GM19467 (cell line): Measurements from ENCODE around the gene HEATR9.
"Not testable (repeated sequence)": the region's sequence is repeated elsewhere in the genome, so short reads cannot be mapped to it uniquely, and the experiment has no call there.

Source experiments
- ATAC-seq: cut with Tn5 transposase; IDR thresholded peaks from one replicate; pipeline ENCODE4 v1.9.1; 2021; ENCODE audit warnings: mild to moderate bottlenecking, moderate library complexity; ENCODE audit not compliant: unreplicated experiment

Gene HEATR9

GRCh38 chr17:35868737-35869136 lies at the start of gene HEATR9:
Gene HEATR9 (minus strand): TSS chr17:35868891. CDS start chr17:35868742, 149 bp downstream.
- ATAC-seq, result no peak

DNA sequence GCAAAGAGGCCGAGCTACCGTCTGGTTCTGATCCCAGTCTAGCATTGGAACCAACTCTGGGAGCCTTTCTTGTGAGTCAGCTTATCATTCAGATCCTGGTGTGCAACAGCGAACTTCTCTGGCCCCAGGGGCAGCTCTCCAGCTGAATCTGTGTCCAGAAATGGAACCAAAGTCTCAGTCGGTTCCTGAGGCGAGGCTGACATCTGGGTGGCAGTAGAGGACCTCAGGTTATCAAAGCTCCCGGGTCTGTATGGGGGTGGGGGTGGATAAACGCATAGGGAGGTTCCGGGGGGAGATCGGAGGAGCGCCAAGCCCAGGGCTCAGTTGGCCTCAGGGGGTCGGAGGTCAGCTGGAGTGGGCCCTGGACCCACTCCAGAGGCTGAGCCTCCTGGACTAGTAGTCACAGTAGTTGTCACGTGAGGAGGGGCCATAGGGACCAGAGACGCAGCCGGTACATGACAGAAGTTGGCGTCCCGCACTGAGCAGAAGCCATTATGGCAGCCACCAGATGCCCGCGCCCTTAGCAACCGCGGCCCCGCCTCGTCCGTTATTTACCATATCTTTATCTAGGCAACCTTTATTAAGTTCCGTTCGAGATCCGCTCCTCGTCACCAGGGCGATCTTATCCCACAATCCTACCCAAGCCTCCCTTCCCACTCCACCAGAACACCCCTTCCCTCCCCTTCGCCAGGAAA lies 49.0 kb upstream of the HEATR9 start:
- no peak for ATAC-seq

DNA sequence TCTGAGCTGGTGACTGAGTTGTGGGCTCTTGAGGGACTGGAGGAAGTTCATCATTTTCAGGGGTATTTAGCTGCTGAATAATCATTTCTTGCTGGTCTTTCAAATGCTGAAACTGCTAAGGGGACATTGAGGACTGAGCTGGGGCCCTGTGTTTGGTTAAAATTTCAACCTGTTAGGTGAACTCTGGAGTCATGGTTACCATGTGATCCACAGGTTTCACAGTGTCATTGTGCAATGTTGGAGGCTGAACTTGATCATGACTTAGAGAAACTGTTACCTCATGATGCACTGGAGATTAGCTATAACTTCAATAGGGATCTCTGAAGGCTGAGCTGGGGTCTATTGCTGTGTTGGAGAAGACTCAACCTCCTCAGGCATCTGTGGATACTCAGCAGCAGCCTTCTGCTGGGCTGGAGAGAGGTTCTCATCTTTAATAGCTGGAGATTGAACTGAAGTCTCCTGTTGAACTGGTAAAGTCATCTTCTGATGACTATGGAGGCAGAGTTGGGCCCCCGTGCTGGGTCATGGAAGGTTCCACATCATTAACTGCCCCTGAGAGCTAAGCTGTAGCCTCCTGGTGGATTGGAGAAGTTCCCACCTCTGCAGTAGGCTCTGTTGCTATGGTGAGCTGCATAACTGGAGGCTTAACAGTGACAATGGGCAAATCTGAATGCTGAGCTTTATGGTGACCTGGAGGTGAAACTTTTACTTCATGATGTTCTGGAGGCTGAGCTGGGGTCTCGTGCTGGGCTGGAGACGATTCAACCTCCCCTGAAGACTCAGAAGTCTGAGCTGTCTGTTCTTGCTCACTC lies 46.7 kb upstream of the HEATR9 start:
- no peak for ATAC-seq

DNA sequence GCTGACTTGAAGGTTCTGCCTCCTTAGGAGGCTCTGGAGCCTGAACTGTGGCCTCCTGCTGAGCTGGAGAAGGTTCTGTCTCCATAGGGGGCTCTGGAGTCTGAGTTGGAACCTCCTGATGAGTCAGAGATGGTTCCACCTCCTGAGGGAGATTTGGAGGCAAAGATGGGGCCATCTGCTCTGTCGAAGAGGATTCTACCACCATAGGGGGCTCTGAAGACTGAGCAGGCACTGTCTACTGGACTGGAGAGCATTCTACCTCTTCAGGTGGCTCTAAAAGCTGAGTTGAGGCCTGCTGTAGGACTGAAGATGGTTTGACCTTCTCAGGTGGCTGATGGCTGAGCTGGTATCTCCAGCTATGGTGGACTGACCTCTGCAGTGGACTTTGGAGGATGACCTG lies 45.7 kb upstream of the HEATR9 start:
- ATAC-seq, result no peak

DNA sequence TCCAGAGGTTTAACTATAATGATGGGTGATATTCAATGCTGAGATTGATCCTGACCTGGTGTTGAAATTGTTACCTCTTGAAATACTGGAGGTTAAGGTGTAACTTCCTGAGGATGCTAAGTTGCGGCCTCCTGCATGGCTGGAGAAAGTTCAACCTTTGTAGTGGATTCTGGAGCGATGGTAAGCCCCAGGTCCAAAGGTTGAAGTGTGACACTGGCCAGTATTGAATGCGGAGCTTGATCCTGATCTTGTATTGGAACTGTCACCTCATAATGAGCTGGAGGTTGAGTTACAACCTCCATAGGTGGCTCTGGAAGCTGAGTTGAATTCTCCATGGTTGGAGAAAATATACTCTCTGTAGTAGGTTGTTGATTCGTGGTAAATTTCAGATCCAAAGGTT lies 44.9 kb upstream of the HEATR9 start:
- no peak for ATAC-seq

- ATAC-seq, result no peak
These were observed 44.3 kb upstream of the HEATR9 start for GRCh38 chr17:35912942-35913341.

DNA sequence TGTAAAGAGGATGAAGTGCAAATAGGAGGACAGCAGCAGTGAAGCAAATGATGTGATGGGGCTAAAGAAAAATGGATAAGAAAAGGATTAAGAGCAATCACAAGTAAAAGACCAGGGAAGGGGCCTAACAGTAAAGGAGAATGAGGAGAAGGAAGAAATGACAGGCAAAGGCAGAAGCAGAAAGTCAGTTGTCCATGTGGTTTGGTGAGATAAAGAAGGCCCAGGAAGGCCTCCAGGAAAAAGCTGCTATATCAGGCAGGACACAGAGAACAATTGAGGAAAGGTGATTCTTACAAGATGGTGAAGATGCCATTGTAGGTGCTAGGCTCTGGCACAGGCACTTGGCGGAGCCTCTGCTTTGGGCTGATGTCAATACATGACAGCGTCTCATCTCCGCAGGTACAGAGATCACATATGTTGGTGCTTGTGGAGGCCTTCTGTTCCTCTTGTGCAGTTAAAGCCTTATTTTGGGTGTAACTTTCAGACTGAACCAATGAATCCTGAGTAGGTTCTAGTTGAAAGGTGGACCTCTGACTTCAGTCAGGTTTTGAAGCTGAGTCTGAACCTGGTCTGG lies 43.7 kb upstream of the HEATR9 start:
- no peak for ATAC-seq

GRCh38 chr17:35909408-35909807 lies 40.7 kb upstream of the HEATR9 start:
- no peak for ATAC-seq

DNA sequence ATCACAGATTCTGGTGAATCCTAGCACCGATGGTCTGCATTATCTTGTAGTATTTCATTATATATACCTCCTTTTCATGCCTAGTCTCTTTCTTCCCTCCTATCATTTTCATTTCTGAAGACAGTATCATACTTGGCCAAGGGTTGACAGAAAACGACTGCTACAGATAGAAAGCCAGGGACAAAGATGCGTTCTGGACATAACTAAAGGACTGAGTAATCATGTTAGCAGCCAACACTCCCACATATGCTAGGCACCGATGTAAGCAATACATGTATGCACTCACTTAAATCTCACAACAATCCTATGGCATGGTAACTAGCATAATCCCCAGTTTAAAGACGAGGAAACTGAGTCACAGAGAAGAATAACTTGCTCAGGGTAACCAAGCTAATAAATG lies 39.0 kb upstream of the HEATR9 start:
- no peak for ATAC-seq

DNA sequence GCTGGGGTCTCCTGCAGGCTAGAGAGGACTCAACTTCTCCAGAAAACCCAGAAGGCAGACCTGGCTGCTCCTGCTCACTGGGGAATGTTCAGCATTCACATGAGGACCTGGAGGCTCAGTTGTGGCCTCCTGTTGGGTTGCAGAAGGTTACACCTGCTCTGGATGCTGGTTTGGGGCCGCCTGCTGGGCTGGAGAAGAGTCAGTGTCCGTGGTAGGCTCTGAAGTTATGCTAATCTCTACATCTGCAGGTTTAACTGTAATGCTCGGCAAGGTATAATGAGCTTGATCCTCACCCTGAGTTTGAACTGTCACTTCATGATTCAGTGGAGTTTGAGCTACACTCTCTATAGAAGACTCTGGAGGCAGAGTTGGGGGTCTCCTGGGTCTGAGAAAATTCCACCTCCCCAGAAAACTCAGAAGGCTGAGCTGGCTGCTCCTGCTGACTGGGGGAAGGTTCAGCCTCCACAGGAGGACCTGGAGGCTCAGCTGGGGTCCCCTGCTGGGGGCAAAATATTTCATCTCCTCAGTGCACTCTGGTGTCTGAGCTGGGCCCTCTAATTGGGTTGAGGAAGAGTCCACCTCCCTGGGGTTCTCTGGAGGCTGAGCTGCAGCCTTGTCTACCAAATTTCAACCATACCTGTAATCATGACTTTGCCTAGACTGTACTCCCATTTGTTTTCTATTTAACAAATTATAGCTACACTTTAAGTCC lies 38.4 kb upstream of the HEATR9 start:
- no peak for ATAC-seq

- no peak for ATAC-seq
These were observed 37.7 kb upstream of the HEATR9 start for GRCh38 chr17:35906191-35906925.

- ATAC-seq, result no peak
These were observed 34.8 kb upstream of the HEATR9 start for GRCh38 chr17:35903451-35903850.

DNA sequence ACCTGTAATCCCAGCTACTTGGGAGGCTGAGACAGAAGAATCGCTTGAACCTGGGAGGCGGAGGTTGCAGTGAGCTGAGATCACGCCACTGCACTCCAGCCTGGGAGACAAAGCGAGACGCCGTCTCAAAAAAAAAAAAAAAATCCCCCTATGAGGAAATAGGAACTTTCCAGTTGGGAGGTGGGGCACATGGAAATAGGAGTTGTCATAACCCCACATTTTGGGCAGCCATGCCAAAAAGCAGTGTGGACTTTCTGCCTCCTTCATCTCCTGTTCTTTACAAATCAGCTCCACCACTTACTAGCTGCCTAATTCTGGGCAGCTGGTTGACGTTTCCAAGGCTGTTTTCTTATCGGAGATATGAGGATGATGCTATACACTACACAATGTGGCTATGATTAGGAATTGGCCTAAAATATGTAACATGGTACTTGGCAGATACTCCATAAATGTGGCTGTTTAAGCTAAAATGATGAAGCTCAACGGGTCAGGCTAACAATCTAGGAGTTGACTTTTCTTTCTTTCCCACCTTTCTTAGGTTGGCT lies 33.0 kb upstream of the HEATR9 start:
- ATAC-seq, result no peak

DNA sequence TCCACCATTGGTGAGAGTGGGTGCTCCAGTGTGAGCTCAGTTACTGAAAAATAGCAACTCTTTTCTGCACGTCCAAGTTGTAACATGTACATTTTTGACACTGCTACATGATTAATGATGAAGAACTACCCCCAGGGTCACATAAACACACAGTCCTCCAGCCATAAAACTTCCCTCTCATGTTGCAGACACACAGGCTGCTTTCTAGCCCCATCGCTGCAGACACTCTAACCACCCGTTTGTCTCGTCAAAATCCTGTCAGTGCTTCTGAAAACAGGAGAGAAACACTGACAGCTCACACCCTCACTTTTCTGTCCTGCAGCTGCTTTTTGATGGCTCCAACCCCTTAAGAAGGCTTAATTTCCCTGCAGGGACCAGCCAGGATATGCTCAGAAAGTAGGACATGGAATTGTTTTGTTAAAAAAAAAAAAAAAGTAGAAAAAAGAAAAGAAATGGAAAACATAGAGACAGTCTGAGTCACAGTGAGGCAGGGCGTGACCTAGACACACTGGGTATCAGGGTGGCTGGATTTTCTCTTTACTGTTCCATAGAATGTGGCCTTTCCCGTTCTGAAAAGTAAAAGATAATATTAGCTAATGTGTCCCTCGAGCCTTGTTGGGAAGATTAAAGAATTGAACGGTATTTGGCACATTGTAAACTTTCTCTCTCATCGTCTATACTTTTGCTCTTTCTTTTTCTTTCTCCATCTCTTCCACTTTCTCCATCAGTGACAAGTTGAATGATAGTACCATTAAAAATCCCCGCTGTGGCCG lies 32.2 kb upstream of the HEATR9 start:
- no peak for ATAC-seq

- ATAC-seq, result no peak
These were observed 31.6 kb upstream of the HEATR9 start for GRCh38 chr17:35900280-35900679.

GRCh38 chr17:35898283-35899070 lies 29.8 kb upstream of the HEATR9 start:
- no peak for ATAC-seq

- not testable (repeated sequence) for ATAC-seq
These were observed 29.1 kb upstream of the HEATR9 start for GRCh38 chr17:35897772-35898171.

DNA sequence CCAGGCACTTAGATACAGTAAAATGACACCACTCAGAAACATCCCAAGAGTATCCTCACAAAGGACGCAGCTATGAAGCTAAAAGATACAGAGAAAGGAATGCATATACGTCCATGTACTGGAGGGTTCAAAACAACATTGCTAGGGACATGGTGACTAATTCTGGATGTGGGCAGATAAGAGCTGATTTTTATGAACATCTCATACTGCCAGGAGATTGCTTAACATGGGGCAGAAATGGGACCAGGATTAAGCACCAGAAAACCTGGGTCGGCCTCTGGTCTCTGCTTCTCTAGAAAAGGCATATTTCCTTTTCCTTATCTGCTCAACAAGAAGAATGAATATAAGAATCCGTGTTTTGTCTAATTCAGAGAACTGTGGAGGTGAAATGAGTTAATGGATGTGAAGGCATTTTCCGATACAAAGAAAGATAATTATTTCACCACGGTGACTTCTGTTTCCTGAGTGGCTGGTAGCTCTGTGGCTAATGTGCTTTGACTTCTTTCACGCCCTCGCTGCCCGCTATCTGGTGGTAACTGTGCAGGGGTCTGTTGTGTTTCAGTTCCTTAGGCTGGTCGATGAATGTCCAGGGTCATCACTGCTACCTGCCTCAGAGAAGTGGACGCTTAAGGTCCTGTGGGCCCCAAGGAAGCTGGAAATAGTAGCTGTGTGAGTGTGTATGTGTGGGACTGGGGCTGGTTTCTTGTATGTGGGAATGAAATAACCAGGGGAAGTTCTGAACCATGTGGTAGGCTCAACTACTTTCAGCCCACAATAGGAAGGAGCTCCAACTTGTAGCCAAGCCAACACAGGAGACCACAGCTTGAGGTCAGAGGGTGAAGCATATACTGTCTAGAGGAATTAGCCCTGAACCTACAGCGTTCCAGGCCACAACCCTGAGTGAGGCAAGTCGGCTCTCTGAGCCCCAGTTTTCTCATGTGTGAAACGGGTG lies 27.2 kb upstream of the HEATR9 start:
- no peak for ATAC-seq
